Heart left ventricle (tissue), 16 donors: Measurements from ENCODE around the gene CRY2. TPM values are rescaled to one million over a fixed set of nuclear protein-coding genes. Genes with fewer than 3 reads are reported as not detected.
"Not testable (repeated sequence)": the region's sequence is repeated elsewhere in the genome, so short reads cannot be mapped to it uniquely, and the experiment has no call there.

Source experiments
- ATAC-seq, 4 donors: fragments of 200-7000 bp; cut with Tn5 transposase; one replicate each; pipeline ENCODE4 v1.9.1; 2020 to 2022; ENCODE audit warnings: moderate library complexity in 4 of 4, mild to moderate bottlenecking in 3 of 4, moderate number of reproducible peaks in 1 of 4
- DNase-seq, 5 donors: peaks; one replicate each; pipeline ENCODE4 v3.0.0-alpha.2; 2020
- H3K27ac ChIP-seq, 12 donors: fragments of 200-600 bp; sonication (generic) in 4 of 12; one replicate each; pipeline versions ENCODE4 v1.5.0 to v1.8.0; 2016 to 2022; ENCODE audit warnings: mild to moderate bottlenecking in 2 of 12
- H3K27me3 ChIP-seq, 9 donors: fragments of 200-600 bp; sonication (generic) in 2 of 9; one replicate each; pipeline versions ENCODE4 v1.5.1 to v1.8.0; 2016 to 2022; ENCODE audit warnings: mild to moderate bottlenecking in 3 of 9
- H3K36me3 ChIP-seq, 9 donors: fragments of 200-600 bp; sonication (generic) in 2 of 9; one replicate each; pipeline versions ENCODE4 v1.5.0 to v1.8.0; 2018 to 2022; ENCODE audit warnings: mild to moderate bottlenecking in 2 of 9
- H3K4me1 ChIP-seq, 12 donors: fragments of 200-600 bp; sonication (generic) in 4 of 12; one replicate each; pipeline versions ENCODE4 v1.5.0 to v1.8.0; 2016 to 2022; ENCODE audit warnings: mild to moderate bottlenecking in 3 of 12
- H3K4me3 ChIP-seq, 12 donors: fragments of 200-600 bp; sonication (generic) in 4 of 12; one replicate each; pipeline versions ENCODE4 v1.5.0 to v1.8.0; 2017 to 2022; ENCODE audit warnings: mild to moderate bottlenecking in 9 of 12, moderate library complexity in 4 of 12
- H3K9me3 ChIP-seq, 12 donors: fragments of 200-600 bp; sonication (generic) in 4 of 12; one replicate each; pipeline versions ENCODE4 v1.5.0 to v1.8.0; 2016 to 2022; ENCODE audit warnings: mild to moderate bottlenecking in 1 of 12
- CTCF ChIP-seq, 12 donors: fragments of 200-600 bp; sonication (generic) in 4 of 12; IDR thresholded peaks; one replicate each; pipeline versions ENCODE4 v1.5.0 to v1.8.0; 2018 to 2022; ENCODE audit warnings: antibody characterized with exemption in 12 of 12, mild to moderate bottlenecking in 5 of 12
- POLR2A ChIP-seq, 2 donors: fragments of 450-650 bp; IDR thresholded peaks; one replicate each; pipeline ENCODE4 v1.6.1; 2017; ENCODE audit warnings: antibody characterized with exemption in 2 of 2, mild to moderate bottlenecking in 2 of 2, moderate library complexity in 2 of 2
- WGBS, 4 donors: extraction: QIAGEN DNeasy Blood & Tissue Kit in 2 of 4; methylation state at CpG; one replicate each; pipeline versions ENCODE4 v1.1.5 to v1.1.7; 2013 to 2018; 5-methylcytosine and 5-hydroxymethylcytosine counted together
- intact Hi-C, 10 donors: fragments of 100-400 bp; cut with DNase I; formaldehyde crosslinking; loops; one replicate each; pipeline versions ENCODE4 v1.11.1 to v1.14.2; 2022
- polyA plus RNA-seq, 2 donors: library from polyadenylated mRNA; stranded (reverse); fragments of 200-250 nt; gene quantifications; one replicate each; pipeline ENCODE4 v1.2.3, GENCODE V29; 2013
- total RNA-seq, 9 donors: library from RNA; depleted of rRNA in 2 of 9; stranded (reverse); fragments of >200 nt in 2 of 9; fragmentation: NEBNext Ultra II Directional in 3 of 9; extraction: Animal tissue kit (Norgen Biotek cat#: 25700) in 3 of 9; gene quantifications; one replicate each; pipeline versions ENCODE4 v1.1.0 to v1.2.4, GENCODE V29; 2016 to 2023
- donor health status: ischemic (EF 13 %, LVEDD 7.1; RV severe dilation, severe dysfunction).
- donor health status: healthy with polysubstance abuse.
- donor health status: DM: no; HTN: yes; CAD: no.
- donor health status: DM: no; HTN: no; CAD: no.
- donor health status: ischemic (EF 25% LVEDD 6.9; RV normal size, moderate dysfunction).
- donor health status: ischemic (EF 25% LVEDD 5.7; RV mildly dilated, moderate dysfunction).
- donor health status: healthy.
- donor health status: DM: yes; HTN: yes; CAD: no.
- donor health status: ischemic (EF 35%, LVEDD 5.7; RV mildly dilated, moderate dysfunction).
- donor health status: nonischemic (EF 11% LVEDD 7.7; RV severe dilation, severe dysfunction).
- donor health status: DM: yes; HTN: yes; CAD: no.
- donor health status: PGD.
- donor health status: ischemic (EF 29% LVEDD 5.4; RV normal size, mild dysfunction).
- donor health status: nonischemic (EF 23%, LVEDD 6.1; RV moderate dilation, normal function).

Gene CRY2
- total and polyA plus RNA-seq, 11 donors = 23.2 to 132 (median 70.3) TPM

DNA sequence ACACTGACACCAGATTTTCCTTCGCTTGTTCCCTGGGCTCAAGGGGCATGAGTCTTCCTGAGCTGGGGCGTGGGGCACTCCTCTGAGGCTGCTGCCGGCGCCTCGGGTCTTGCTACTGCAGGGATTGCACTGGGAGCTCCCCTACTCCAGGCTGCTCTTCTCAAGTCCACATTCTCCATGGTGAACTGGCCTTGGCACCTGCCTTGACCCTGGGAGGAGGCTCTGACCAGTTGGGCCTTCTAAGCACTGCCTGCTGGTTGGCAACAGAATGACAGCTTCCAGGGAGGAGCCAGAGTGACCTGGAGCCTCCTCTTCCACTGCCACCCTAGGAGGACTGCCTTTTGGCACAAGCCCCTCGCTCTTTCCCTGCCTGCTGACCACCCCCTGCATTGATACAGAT lies 50.3 kb downstream of the CRY2 start:
- DNase-seq = peak in 1 of 5 donors; percentile 35
- no peak for ATAC-seq
- no peaks in the 10 kb centered on the region for H3K36me3 ChIP-seq
- peaks cover 5 to 38% (median 23%) of the 10 kb centered on the region in 12 donors for H3K4me1 ChIP-seq
- no peaks in the 10 kb centered on the region for H3K9me3 ChIP-seq
- H3K27me3 ChIP-seq = peaks cover 0 to 34% (median 0%) of the 10 kb centered on the region in 9 donors
- no peak overlapping the region for H3K27ac ChIP-seq
- no peak for TF ChIP-seq CTCF (IDR thresholded peaks at IDR 0.05)
- no peak for TF ChIP-seq POLR2A (IDR thresholded peaks at IDR 0.05)
- WGBS, 4 donors = 92 to 95% (median 93%) methylated on average over 6 of the region's 6 CpGs
- no peak overlapping the region for H3K4me3 ChIP-seq
- intact Hi-C loops = no loop called here

GRCh38 chr11:45899086-45899447 lies 51.8 kb downstream of the CRY2 start:
- H3K4me1 ChIP-seq = peaks cover 5 to 29% (median 23%) of the 10 kb centered on the region in 12 donors
- H3K36me3 ChIP-seq = peaks cover 0 to 8% (median 0%) of the 10 kb centered on the region in 9 donors
- peak overlapping the region in 1 of 12 donors; percentile 69 for H3K27ac ChIP-seq
- ATAC-seq (no peak), DNase-seq (no peak)
- intact Hi-C loops = no loop called here
- no peak for TF ChIP-seq CTCF (IDR thresholded peaks at IDR 0.05)
- no peak for TF ChIP-seq POLR2A (IDR thresholded peaks at IDR 0.05)
- H3K27me3 ChIP-seq = peaks cover 0 to 34% (median 0%) of the 10 kb centered on the region in 9 donors
- 15 to 19% (median 17%) methylated on average over 3 of the region's 3 CpGs for WGBS, 4 donors
- H3K4me3 ChIP-seq = peak overlapping the region in 11 of 12 donors; percentile 32 to 78 (median 58)
- H3K9me3 ChIP-seq = no peaks in the 10 kb centered on the region

DNA sequence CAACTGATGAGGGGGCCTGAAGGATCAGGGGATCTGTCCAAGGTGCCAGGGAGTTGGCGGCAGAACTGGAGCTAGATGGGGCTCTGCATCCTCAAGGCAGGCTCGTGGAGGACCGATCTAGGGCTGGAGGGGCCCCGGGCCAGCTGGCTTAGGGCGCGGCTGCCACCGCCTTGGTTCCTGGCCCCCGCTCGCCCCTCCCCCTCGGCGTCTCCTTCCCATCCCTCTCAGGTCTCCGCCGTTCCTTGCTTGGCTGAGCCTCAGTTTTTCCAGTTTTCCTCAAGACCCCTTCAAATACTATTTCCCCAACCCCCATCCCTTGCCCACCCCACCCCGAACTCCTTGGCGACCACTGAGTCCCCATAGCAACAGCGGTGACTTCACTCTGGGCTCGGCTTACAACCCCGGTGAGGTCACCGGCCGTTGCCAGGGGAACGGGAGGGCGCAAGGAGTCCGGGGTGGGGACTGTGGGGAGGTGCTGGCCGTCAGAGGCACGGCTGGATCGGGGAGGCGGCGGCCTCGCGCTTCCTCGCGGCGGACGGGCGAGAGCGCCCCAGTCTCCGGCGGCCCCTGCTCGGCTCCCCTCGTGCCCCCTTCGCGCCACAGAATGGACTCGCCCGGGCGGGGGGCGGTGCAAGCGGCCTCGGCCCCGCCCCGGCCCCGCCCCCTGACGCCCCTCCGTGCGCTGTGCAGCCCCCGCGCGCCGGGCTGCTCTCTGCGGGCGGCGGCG lies 52.3 kb downstream of the CRY2 start:
- H3K9me3 ChIP-seq = no peaks in the 10 kb centered on the region
- peaks cover 0 to 34% (median 0%) of the 10 kb centered on the region in 9 donors for H3K27me3 ChIP-seq
- H3K4me3 ChIP-seq = peak overlapping the region; percentile 32 to 78 (median 58)
- intact Hi-C loops = no loop called here
- peaks cover 0 to 11% (median 0%) of the 10 kb centered on the region in 9 donors for H3K36me3 ChIP-seq
- H3K27ac ChIP-seq = peak overlapping the region in 8 of 12 donors; percentile 33 to 83 (median 65)
- peak in 1 of 2 donors; percentile 15 for TF ChIP-seq POLR2A (IDR thresholded peaks at IDR 0.05)
- no peak for TF ChIP-seq CTCF (IDR thresholded peaks at IDR 0.05)
- peak; percentile 83 to 90 (median 86) for DNase-seq
- peaks cover 5 to 29% (median 23%) of the 10 kb centered on the region in 12 donors for H3K4me1 ChIP-seq
- WGBS, 4 donors = 1% methylated on average over 28 to 62 of the region's 62 CpGs
- ATAC-seq = peak; percentile 41 to 87 (median 83)

DNA sequence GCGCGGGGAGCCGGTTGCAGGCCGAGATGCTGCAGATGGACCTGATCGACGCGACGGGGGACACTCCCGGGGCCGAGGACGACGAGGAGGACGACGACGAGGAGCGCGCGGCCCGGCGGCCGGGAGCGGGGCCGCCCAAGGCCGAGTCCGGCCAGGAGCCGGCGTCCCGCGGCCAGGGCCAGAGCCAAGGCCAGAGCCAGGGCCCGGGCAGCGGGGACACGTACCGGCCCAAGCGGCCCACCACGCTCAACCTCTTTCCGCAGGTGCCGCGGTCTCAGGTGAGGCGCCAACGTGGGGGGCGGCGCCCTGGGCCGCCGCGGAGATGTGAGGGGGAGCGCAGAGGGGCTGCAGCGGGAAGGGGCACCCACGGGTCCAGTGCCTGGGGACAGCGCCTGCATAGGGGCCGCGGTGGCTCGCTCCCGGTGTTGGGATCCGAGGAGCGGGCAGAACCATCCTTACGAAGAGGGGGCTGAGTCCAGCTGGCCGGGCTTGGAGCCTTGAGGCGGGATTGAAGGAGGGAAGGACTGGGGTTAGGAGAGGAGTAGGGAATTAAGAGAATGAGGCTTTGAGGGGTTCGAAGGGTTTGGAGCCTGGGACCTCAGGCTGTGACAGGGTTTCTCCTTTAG lies 53.0 kb downstream of the CRY2 start:
- Histone ChIP-seq H3K4me3 (peak overlapping the region; percentile 32 to 78 (median 58)), H3K27ac (peak overlapping the region in 2 of 12 donors; percentile 17 to 55), H3K27me3 (peaks cover 0 to 34% (median 0%) of the 10 kb centered on the region in 9 donors), H3K36me3 (peaks cover 0 to 17% (median 0%) of the 10 kb centered on the region in 9 donors), H3K4me1 (peaks cover 5 to 29% (median 23%) of the 10 kb centered on the region in 12 donors)
- DNase-seq (peak in 1 of 5 donors; percentile 62), ATAC-seq (peak in 2 of 4 donors; percentile 4 to 19)
- WGBS, 4 donors = 3 to 8% (median 6%) methylated on average over 16 to 38 of the region's 59 CpGs
- intact Hi-C loops, H3K9me3 ChIP-seq: not testable (repeated sequence)
